H4 (cell line): ENCODE results near the gene NTN1. TPM values are rescaled to one million over a fixed set of nuclear protein-coding genes. Genes with fewer than 3 reads are reported as not detected.

ENCODE experiments used
- DNase-seq: peaks from one replicate; pipeline ENCODE4 v3.0.0-alpha.2; 2015; ENCODE audit warnings: low spot score
- total RNA-seq: library from RNA; depleted of rRNA; stranded (reverse); fragments of >200 nt; shearing (Covaris generic); gene quantifications from 2 replicates; pipeline ENCODE4 v1.2.3, GENCODE V29; 2014

The NTN1 gene
- total RNA-seq, 1 experiment from 2014 or later: 2.0 TPM

DNA sequence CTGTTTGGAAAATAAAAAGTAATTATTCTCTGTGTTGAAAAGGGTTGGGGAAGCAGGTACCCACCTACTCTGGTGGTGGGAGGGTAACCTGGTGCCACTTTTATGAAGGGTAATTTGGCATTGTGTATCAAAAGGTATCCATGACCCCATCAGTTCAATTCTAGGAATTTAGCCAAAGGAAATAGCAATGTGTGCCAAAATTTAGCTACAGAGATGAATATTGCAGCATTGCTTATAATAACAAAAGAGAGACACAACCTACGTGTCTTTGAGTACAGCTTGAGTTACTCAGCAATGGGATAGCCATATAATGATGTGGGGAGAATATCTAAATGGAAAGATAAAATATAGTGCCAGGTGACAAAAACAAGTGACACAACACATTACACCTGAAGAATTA lies 170.7 kb downstream of the NTN1 start:
- no peak for DNase-seq

- no peak for DNase-seq
Observed at GRCh38 chr17:9195411-9195810, 174.1 kb downstream of the NTN1 start.

DNA sequence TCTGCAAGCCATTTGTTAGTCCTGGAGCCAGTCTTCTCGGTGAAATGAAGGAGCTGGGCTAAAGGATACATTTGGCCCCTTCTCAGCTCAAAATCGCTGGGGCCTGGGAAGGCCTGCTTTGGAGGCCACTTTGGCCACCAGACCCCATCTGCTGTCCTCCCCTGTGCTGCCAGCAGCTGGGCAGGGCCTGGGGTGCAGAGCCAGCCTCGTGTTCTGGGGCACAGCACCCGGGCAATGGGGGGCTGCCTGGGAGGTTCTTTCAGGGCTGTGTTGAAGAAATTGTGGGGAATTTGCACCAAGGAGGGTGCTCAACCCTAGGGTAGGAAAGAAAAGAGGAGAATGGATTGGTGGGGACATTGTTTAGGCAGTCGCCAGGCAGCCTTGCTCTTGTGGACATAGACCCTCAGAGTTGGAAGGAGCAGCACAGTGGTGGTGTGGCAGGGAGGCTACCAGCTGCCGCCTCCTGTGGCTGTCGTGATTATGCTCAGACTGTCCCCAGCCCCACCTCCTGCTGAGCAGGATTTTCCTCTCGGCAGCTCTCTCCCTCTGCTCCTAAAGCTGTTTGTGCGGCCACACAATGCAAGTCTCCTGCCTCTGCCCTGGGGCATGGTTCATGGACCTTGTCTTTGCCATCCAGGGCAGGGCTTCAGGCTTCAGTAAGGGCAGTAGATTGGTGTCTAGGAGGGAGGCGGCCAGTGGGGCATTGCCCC lies 174.8 kb downstream of the NTN1 start:
- no peak for DNase-seq

GRCh38 chr17:9199571-9200551 lies 178.6 kb downstream of the NTN1 start:
- DNase-seq: no peak

GRCh38 chr17:9200699-9201359 lies 179.5 kb downstream of the NTN1 start:
- no peak for DNase-seq

DNA sequence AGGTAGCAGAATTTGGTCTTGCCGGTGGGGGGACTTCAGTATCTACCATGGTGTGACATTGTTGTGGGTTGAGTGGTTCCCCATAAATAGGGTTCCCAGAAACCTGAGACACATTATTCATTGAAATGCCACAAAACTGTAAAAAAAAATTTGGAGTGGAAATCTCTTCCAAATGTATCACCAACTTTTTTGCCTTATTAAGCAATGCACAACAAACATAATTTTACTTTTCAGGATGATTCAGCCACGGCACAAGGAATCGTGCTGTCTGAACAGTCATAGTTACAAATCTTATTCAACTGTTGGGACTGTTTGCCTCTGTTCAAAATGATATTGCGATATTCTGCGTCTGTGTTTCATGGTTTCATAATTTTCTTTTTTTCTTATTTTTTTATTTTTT lies 181.2 kb downstream of the NTN1 start:
- DNase-seq: no peak

- no peak for DNase-seq
Observed at GRCh38 chr17:9203771-9204425, 182.6 kb downstream of the NTN1 start.

GRCh38 chr17:9204637-9205329 lies 183.5 kb downstream of the NTN1 start:
- DNase-seq: no peak

DNA sequence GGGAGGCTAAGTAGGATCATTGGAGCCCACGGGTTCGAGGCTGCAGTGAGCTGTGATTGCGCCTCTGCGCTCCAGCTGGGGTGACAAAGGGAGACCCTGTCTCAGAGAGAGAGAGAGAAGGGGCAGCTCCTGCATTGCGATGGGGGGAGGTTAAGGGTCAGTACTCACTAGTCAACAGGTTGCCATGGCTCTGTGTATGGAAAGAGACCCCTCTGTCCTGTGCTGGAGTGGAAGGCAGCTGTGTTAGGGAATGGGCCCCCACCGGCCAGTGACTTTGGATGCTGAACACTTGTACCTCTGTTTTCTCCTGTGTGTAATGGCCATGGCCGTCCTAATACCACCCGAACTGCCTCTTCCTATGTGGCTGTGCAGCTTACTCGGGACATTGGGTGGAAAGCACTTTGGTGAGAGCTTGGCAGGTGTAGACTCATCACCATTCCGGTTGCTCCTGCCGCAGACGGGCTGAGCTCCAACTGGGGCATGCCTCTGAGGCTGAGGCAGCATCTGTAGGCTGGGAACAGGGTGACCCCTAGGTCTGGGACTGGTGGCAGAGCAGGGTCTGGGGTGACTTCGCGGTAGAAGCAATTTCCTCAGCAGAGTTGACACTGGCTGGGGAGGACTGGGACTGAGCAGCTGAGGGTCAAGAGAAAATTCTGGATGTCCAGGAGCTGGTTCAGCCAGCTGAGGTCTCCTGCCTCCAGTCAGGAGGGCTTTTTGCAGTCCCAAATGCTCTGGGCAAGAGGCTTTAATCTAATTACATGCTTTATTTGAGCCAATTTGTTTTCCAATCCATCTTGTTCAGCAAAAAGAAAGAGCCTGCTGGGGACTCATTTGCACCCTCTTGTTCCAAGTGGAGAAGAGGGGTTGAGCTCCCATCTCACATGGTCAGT lies 184.5 kb downstream of the NTN1 start:
- no peak for DNase-seq

DNA sequence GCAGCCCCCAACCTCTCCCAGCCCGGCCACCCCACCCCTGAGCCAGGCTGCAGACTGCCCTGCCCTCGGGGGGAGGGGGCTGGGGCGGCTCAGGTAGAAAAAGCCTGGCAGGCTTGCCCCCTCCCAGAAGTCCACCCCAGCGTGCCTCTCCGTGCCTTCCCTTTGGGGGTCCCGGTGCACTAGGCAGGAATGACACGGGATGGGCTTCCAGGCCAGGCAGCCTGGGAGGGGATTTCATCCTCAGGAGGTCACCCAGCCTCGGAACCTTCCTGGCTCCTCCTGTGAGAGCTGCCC lies 185.0 kb downstream of the NTN1 start:
- DNase-seq: no peak

DNA sequence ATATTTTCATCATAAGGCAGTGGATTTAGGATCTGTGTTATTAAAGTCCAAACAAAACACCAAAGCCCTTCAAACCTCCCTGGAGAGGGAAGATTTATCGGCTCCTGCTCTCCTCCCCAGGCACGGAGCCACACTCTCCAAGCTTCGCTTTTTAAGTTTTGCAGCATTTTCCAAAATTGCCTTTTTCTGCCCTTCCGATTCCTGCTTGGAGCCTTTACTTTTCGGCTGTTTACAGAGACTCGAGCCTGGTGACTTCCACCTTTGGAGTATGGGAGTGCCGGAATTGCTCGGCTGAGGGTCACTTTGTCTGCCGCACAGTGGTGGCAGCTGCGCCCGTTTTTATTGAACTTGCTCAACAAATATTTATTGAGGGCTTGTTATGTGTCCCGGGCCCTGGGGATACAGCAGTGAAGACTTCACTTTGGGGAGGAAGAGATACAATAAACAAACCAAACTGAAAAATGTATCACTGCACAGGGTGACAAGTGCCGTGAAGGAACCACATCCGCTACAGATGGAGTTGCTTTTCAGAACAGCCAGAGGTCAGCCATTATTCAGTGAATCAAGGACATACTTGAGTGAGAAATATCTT lies 185.5 kb downstream of the NTN1 start:
- no peak for DNase-seq

DNA sequence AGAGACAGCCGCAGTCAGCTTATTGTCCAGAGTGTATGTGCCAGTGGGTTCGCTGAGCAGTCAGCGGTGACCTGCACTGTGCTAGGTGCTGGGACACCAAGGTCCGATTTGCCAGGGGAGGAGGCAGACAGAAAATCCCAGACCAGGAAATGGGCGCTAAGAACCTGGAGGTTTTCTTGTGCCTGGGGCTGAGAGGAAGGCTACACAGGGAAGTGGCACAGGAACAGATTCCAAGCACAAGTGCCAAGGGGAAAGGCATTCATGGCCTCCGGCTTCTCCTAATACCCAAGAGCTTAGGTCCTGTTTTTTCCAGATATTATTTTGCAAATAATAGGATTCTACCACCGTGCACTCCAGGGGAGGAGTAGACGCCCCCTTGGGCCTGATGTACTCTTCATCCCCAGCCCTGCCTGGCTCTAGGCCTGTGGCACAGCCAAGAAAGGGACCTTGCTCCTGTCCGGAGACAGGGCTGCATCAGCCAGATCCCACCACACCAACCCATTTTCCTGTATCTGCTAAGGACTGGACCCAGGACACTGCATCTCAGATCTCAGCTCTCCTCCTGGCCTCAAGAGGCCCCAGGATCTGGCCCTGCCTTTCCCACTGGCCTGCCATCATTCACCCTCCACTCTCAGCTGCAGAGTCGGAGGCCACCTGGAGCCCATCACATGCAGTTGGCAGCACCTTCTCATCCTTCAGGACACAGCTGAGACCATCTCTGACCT lies 187.2 kb downstream of the NTN1 start:
- DNase-seq: no peak

DNA sequence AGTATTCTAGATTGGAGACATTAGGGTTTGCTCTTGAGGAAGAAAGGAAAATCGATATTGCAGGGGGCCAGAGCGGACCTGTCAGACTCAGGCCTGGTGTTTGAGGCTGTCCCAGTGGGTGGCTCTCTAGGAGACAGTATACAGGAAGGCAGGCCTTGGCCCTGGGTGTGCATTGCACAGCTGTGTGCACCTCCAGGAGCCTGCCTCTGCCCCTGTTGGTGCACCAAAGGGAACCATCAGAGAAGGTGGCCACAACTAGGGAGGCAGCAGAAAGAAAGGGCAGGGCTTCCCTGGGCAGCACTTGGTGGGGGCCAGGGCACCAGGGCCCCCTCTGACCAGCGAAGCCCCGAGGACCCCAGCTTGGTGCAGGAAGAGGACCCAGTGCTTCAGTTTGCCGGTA lies 188.0 kb downstream of the NTN1 start:
- no peak for DNase-seq

GRCh38 chr17:9209781-9210370 lies 188.6 kb downstream of the NTN1 start:
- no peak for DNase-seq

DNA sequence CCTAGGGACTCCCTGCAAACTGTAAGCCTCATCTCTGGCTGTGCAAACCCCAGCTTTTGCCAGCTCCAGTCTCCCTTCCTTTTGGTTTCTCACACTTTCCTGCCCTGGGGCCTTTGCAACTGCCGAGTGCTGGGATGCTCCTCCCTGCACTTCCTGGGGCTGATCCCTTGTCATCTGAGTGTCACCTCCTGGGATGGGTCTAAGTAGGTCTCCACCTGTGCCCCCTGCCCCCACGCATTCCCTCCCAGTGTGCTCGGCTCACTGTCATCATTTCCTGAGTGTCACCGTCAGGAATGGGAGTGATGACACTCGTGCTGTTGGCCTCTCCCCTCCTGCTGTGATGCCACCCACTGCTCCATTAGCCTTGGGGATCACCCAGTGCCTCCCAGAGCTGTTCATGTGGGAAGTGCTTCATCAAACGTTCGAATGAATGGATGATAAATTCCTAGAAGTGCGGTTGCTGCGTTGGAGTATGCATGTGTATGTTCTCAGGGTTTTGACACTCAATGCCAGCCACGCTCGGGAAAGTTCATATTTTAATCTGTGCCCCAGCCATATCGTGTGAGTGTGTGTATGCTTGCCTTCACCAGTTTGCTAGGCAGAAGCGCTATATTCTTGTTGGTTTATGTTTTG lies 189.9 kb downstream of the NTN1 start:
- no peak for DNase-seq

GRCh38 chr17:9212376-9213302 lies 191.3 kb downstream of the NTN1 start:
- DNase-seq: no peak

DNA sequence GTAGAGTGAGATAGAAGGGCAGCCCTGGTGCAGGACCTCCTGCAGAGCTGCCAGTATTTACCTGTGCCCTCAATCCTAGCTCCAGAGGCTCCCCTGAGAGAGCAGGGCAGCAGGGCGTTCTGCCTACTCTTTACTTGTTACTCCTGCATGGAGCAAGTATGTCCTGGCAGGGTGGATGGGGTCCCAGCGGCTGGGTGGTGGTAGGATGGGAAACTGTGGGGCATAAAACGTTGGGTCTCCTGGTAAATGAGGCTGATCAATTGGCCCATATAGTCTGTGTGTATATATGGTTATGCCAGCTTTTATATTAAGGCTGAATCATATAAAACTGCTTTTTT lies 192.0 kb downstream of the NTN1 start:
- DNase-seq: no peak

- no peak for DNase-seq
Observed at GRCh38 chr17:9215465-9215864, 194.2 kb downstream of the NTN1 start.
